OCI-LY1 (cell line): ENCODE data around the gene PCBP2.

ENCODE experiments used
- CTCF ChIP-seq: fragments of 200-600 bp; sonication (generic), shearing (Covaris generic); IDR thresholded peaks from 2 replicates; pipeline ENCODE4 v1.5.1; 2017; ENCODE audit warnings: mild to moderate bottlenecking, antibody characterized with exemption, low read length, moderate library complexity, mixed read lengths
- EZH2 ChIP-seq: fragments of 200-600 bp; sonication (generic), shearing (Covaris generic); IDR thresholded peaks from 2 replicates; pipeline ENCODE4 v1.8.0; 2017; ENCODE audit warnings: borderline replicate concordance, mixed run types, mild to moderate bottlenecking, antibody characterized with exemption, low read length, moderate library complexity, mixed read lengths

GRCh38 chr12:53441040-53441833 is 10.7 kb upstream of the PCBP2 start, which contains the start of gene PRR13:
- TF ChIP-seq EZH2: no peak
- no peak for TF ChIP-seq CTCF
